GM21529 (cell line): Measurements from ENCODE around the gene RTL1.

Experiments
- ATAC-seq: cut with Tn5 transposase; IDR thresholded peaks from one replicate; pipeline ENCODE4 v1.9.1; 2021; ENCODE audit not compliant: unreplicated experiment

RTL1 gene

GRCh38 chr14:100836941-100837804, 66.3 kb downstream of the RTL1 start:
- no peak for ATAC-seq

GRCh38 chr14:100836311-100836805, 67.2 kb downstream of the RTL1 start:
- ATAC-seq = no peak

GRCh38 chr14:100835548-100836310, 67.8 kb downstream of the RTL1 start:
- no peak for ATAC-seq

GRCh38 chr14:100834794-100835547, 68.6 kb downstream of the RTL1 start:
- ATAC-seq = no peak

GRCh38 chr14:100834082-100834793, 69.3 kb downstream of the RTL1 start:
- no peak for ATAC-seq

GRCh38 chr14:100832311-100832960, 71.1 kb downstream of the RTL1 start:
- no peak for ATAC-seq

GRCh38 chr14:100830681-100831080, 72.8 kb downstream of the RTL1 start:
- ATAC-seq = no peak
